GM12891 (cell line): ENCODE results near the gene BTNL8.

Experiments
- DNase-seq: peaks from one replicate; pipeline ENCODE4 v3.0.0; 2011; ENCODE audit warnings: low spot score; ENCODE audit not compliant: insufficient read length
- FAIRE-seq: peaks from 2 replicates; lab custom pipeline; 2011; peaks lifted over from hg19 to GRCh38; lab: Jason Lieb, UNC
- PAX5 ChIP-seq: IDR thresholded peaks from 2 replicates; pipeline ENCODE4 v1.6.1; 2011; ENCODE audit warnings: low read length, moderate library complexity, mild to moderate bottlenecking; ENCODE audit not compliant: insufficient read depth, severe bottlenecking
- POLR2A ChIP-seq: IDR thresholded peaks from 2 replicates; pipeline ENCODE4 v1.6.1; 2011; ENCODE audit warnings: low read depth, low read length, control low read depth
- POLR2AphosphoS5 ChIP-seq: IDR thresholded peaks from 2 replicates; pipeline ENCODE4 v1.6.1; 2011; ENCODE audit warnings: low read depth, low read length, control low read depth
- POU2F2 ChIP-seq: IDR thresholded peaks from 2 replicates; pipeline ENCODE4 v1.6.1; 2011; ENCODE audit warnings: low read depth, mild to moderate bottlenecking, control low read depth, low read length, moderate library complexity
- SPI1 ChIP-seq: IDR thresholded peaks from 2 replicates; pipeline ENCODE4 v1.6.1; 2011; ENCODE audit warnings: low read depth, low read length, control low read depth
- TAF1 ChIP-seq: IDR thresholded peaks from 2 replicates; pipeline ENCODE4 v1.6.1; 2011; ENCODE audit warnings: low read depth, low read length, control low read depth

The BTNL8 gene

GRCh38 chr5:180976518-180976917 lies 77.6 kb downstream of the BTNL8 start:
- FAIRE-seq = peak; percentile 85

GRCh38 chr5:180977852-180978251 lies 78.9 kb downstream of the BTNL8 start:
- no peak for FAIRE-seq
- TF ChIP-seq POU2F2 (no peak), POLR2AphosphoS5 (no peak), PAX5 (no peak), SPI1 (no peak), TAF1 (no peak), POLR2A (no peak)
- no peak for DNase-seq

More at GRCh38 chr5:180976518-180976917, 77.6 kb downstream of the BTNL8 start:
- no peak for TF ChIP-seq POLR2AphosphoS5
- no peak for TF ChIP-seq SPI1
- no peak for TF ChIP-seq POLR2A
- no peak for TF ChIP-seq PAX5
- TF ChIP-seq TAF1 = no peak
- no peak for TF ChIP-seq POU2F2
- no peak for DNase-seq

- DNase-seq (no peak), FAIRE-seq (peak; percentile 28)
- TF ChIP-seq TAF1 (no peak), POLR2AphosphoS5 (no peak), SPI1 (no peak), POU2F2 (no peak), PAX5 (no peak), POLR2A (no peak)
These were observed 83.2 kb downstream of the BTNL8 start for GRCh38 chr5:180982008-180982741.

DNA sequence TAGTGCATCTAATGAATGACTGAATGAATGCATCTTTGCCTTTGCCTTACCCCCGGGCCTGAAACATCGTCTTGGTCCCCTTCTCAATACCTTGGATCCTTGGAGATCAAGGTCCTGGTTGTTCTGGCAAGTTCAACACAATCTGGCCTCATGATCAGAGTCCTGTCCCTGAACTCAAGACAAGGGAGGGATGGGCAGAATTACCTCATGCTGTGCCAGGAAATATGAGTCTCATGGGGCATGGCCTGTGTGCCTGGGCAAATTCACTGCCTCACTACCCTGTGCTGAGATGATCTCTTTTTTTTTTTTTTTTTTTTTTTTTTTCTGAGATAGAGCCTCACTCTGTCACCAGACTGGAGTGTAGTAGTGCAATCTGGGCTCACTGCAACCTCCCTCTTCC lies 89.1 kb downstream of the BTNL8 start:
- DNase-seq (no peak), FAIRE-seq (no peak)
- TF ChIP-seq TAF1 (no peak), PAX5 (no peak), POLR2AphosphoS5 (no peak), POU2F2 (no peak), POLR2A (no peak), SPI1 (no peak)

GRCh38 chr5:180988592-180988991 lies 89.6 kb downstream of the BTNL8 start, which contains the start of gene BTNL3:
Gene BTNL3 (plus strand): TSS chr5:180988846. CDS start chr5:180989029, 183 bp downstream.
- DNase-seq (no peak), FAIRE-seq (no peak)
- no peak for TF ChIP-seq POLR2A
- no peak for TF ChIP-seq SPI1

- TF ChIP-seq SPI1 (no peak), POLR2AphosphoS5 (no peak), TAF1 (no peak), PAX5 (no peak), POU2F2 (no peak), POLR2A (no peak)
- DNase-seq (no peak), FAIRE-seq (peak; percentile 28)
These were observed 91.3 kb downstream of the BTNL8 start for GRCh38 chr5:180990086-180990881.

GRCh38 chr5:180990882-180991242 lies 91.9 kb downstream of the BTNL8 start:
- no peak for TF ChIP-seq POLR2AphosphoS5
- no peak for TF ChIP-seq SPI1
- no peak for TF ChIP-seq TAF1
- TF ChIP-seq POU2F2 = no peak
- DNase-seq = no peak
- FAIRE-seq = no peak
